Lung (tissue), 13 donors: ENCODE data around the gene DPY19L1. TPM values are rescaled to one million over a fixed set of nuclear protein-coding genes. Genes with fewer than 3 reads are reported as not detected.
"Not testable (repeated sequence)": the region's sequence is repeated elsewhere in the genome, so short reads cannot be mapped to it uniquely, and the experiment has no call there.

Source experiments
- ATAC-seq: fragments of 200-7000 bp; cut with Tn5 transposase; one replicate; pipeline ENCODE4 v1.9.1; 2020; ENCODE audit warnings: moderate number of reproducible peaks; ENCODE audit not compliant: insufficient read depth, low FRiP score
- DNase-seq, 3 donors: peaks; one replicate each; pipeline ENCODE4 v3.0.0-alpha.2; 2013 to 2017
- H3K27ac ChIP-seq, 2 donors: one replicate each; pipeline ENCODE4 v1.5.1; 2013; ENCODE audit warnings: mild to moderate bottlenecking in 2 of 2, moderate library complexity in 2 of 2, control low read depth in 1 of 2, inconsistent platforms in 1 of 2, low read depth in 1 of 2, low read length in 1 of 2
- H3K27me3 ChIP-seq, 3 donors: one replicate each; pipeline ENCODE4 v1.5.1; 2013; ENCODE audit warnings: low read length in 2 of 3; ENCODE audit not compliant: control insufficient read depth in 3 of 3, insufficient read depth in 3 of 3
- H3K36me3 ChIP-seq, 4 donors: one replicate each; pipeline ENCODE4 v1.5.1; 2013; ENCODE audit warnings: low read length in 4 of 4, mild to moderate bottlenecking in 1 of 4, moderate library complexity in 1 of 4; ENCODE audit not compliant: control insufficient read depth in 4 of 4, insufficient read depth in 4 of 4
- H3K4me1 ChIP-seq, 5 donors: one replicate each; pipeline ENCODE4 v1.5.1; 2013; ENCODE audit warnings: low read length in 5 of 5, mild to moderate bottlenecking in 2 of 5, moderate library complexity in 1 of 5; ENCODE audit not compliant: control insufficient read depth in 5 of 5, insufficient read depth in 5 of 5
- H3K4me3 ChIP-seq: one replicate; pipeline ENCODE4 v1.5.1; 2013; ENCODE audit warnings: mild to moderate bottlenecking, control low read depth, moderate library complexity
- H3K9ac ChIP-seq, 2 donors: one replicate each; pipeline ENCODE4 v1.5.1; 2013; ENCODE audit warnings: low read length in 2 of 2, control low read depth in 1 of 2; ENCODE audit not compliant: insufficient read depth in 1 of 2
- H3K9me3 ChIP-seq, 4 donors: one replicate each; pipeline ENCODE4 v1.5.1; 2013; ENCODE audit warnings: low read length in 3 of 4, mild to moderate bottlenecking in 1 of 4, moderate library complexity in 1 of 4; ENCODE audit not compliant: control insufficient read depth in 4 of 4, insufficient read depth in 3 of 4
- CTCF ChIP-seq: IDR thresholded peaks from 2 replicates; pipeline ENCODE4 v1.5.1; 2012; ENCODE audit warnings: mild to moderate bottlenecking; ENCODE audit errors: control extremely low read depth, extremely low read depth
- WGBS, 2 donors: extraction: QIAGEN DNeasy Blood & Tissue Kit; methylation state at CpG; one replicate each; pipeline ENCODE4 v1.1.7; 2013; 5-methylcytosine and 5-hydroxymethylcytosine counted together
- polyA plus RNA-seq, 2 donors: library from polyadenylated mRNA; stranded (reverse); fragments of 200-250 nt; gene quantifications; one replicate each; pipeline ENCODE4 v1.2.1, GENCODE V29; 2013
- small RNA-seq: library from RNA; depleted of rRNA; stranded (forward); fragments of <200 nt; gene quantifications from one replicate; pipeline ENCODE3, GENCODE V24; 2014; ENCODE audit warnings: low replicate concordance
- total RNA-seq, 2 donors: library from RNA; depleted of rRNA in 1 of 2; stranded (reverse); fragments of >200 nt in 1 of 2; gene quantifications; one replicate each; pipeline ENCODE4 v1.2.1, GENCODE V29; 2014 to 2021
- donor health status: control.
- donor health status: control.
- donor health status: Bipolar disorder and iron deficiency.
- donor health status: healthy.
- donor health status: DM: yes; HTN: yes; CAD: no.

The DPY19L1 gene
- total and polyA plus RNA-seq, 4 donors, result 10.4 to 83.3 (median 32.7) TPM

GRCh38 chr7:34879871-34880270 is 157.4 kb downstream of the DPY19L1 start:
- ATAC-seq, result no peak
- no peak for TF ChIP-seq CTCF
- 71 to 86% methylated on average over 2 of the region's 2 CpGs for WGBS, 2 donors

GRCh38 chr7:34878944-34879735 is 158.1 kb downstream of the DPY19L1 start:
- 57 to 80% methylated on average over 8 of the region's 8 CpGs for WGBS, 2 donors
- H3K36me3 ChIP-seq, ATAC-seq, H3K27me3 ChIP-seq, H3K9me3 ChIP-seq, H3K4me1 ChIP-seq, H3K27ac ChIP-seq, H3K9ac ChIP-seq, H3K4me3 ChIP-seq: not testable (repeated sequence)
- DNase-seq, result peak; percentile 57 to 91 (median 85)

More at GRCh38 chr7:34879871-34880270, 157.4 kb downstream of the DPY19L1 start:
- Histone ChIP-seq H3K27ac (no peak overlapping the region), H3K27me3 (no peaks in the 10 kb centered on the region), H3K4me3 (no peak overlapping the region), H3K9me3 (peaks cover 0 to 9% (median 1%) of the 10 kb centered on the region in 4 donors), H3K4me1 (no peaks in the 10 kb centered on the region), H3K36me3 (no peaks in the 10 kb centered on the region), H3K9ac (no peak overlapping the region)
- DNase-seq, result peak in 1 of 3 donors; percentile 5

Small RNA genes within 50 kb of the gene (small RNA-seq; reads per million reads assigned to genes)
- gene MIR548N (0.29 reads per million, percentile 32 among the genes with 10 or more reads in this experiment), gene RF00322 (not detected)

Other genes with a start within 250 kb of the DPY19L1 start
- under 1 TPM; 0.11 to 0.80 TPM for gene TBX20, start 216.6 kb upstream of the DPY19L1 start, total RNA-seq
- gene TBX20, start 216.6 kb upstream of the DPY19L1 start, polyA plus RNA-seq, result not detected